GM06990 (cell line): ENCODE results near the gene ARL5C.

Experiments
- DNase-seq: peaks from one replicate; pipeline ENCODE4 v3.0.0-alpha.2; 2011; ENCODE audit not compliant: insufficient read length; ENCODE audit errors: extremely low read depth
- H3K27me3 ChIP-seq: replicated peaks from 2 replicates; pipeline ENCODE4 v1.6.0; 2011; ENCODE audit warnings: low read length; ENCODE audit not compliant: control insufficient read depth, insufficient read depth
- H3K36me3 ChIP-seq: 2 replicates; pipeline ENCODE4 v1.5.1; 2011; ENCODE audit warnings: low read length; ENCODE audit not compliant: control insufficient read depth, insufficient read depth
- H3K4me3 ChIP-seq: replicated peaks from 2 replicates; pipeline ENCODE4 v1.5.1; 2011; ENCODE audit warnings: low read depth, mild to moderate bottlenecking, control low read depth, low read length
- CTCF ChIP-seq: IDR thresholded peaks from 2 replicates; pipeline ENCODE4 v1.5.1; 2011; ENCODE audit warnings: low read length, control low read depth, mild to moderate bottlenecking, inconsistent platforms; ENCODE audit not compliant: insufficient read depth, poor library complexity, severe bottlenecking

ARL5C gene

DNA sequence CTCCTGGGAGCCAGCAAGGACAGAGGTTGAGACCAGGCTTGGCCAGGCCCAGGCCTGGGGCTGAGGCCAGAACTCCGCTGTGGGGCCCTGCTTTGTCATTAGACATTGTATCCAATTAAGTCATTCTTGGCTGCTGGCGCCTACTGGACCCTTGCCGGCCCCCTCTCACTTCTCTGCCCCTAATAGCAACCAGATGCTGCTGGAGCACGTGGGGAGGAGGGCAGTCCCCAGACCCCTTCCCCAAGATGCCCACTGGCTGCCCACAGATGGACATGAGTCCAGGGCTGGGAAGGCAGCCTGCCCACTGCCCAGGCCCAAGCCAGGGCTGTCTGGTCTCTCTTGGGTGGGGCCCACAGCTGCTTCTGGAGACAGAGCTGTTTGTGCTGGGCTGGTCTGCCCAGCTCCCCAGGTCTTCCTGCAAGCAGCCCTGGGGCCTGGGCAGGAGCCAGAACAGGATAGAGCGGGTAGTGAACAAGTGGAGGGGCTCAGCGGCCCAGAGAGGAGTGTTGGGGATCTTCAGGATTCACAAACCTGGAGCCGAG lies 22.3 kb downstream of the ARL5C start:
- Histone ChIP-seq H3K4me3 (no peak overlapping the region), H3K36me3 (no peaks in the 10 kb centered on the region), H3K27me3 (no peaks in the 10 kb centered on the region; the same call in 1 of the 2 replicates)
- TF ChIP-seq CTCF = no peak
- no peak for DNase-seq

GRCh38 chr17:39141915-39142664 lies 23.9 kb downstream of the ARL5C start:
- Histone ChIP-seq H3K27me3 (no peaks in the 10 kb centered on the region), H3K36me3 (no peaks in the 10 kb centered on the region), H3K4me3 (no peak overlapping the region)
- no peak for DNase-seq
- no peak for TF ChIP-seq CTCF

DNA sequence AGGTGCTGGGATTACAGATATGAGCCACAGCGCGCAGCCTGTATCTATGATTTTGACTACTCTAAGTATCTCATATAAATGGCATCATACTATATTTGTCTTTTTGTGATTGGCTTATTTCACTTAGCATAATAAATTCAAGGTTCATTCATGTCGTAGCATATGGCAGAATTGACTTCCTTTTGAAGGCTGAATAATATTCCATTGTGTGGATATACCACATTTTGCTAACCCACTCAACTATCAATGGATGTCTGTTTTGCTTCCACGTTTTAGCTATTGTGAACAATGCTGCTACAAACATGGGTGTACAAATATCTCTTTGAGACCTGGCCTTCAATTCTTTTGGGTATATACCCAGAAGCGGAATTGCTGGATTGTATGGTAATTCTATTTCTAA lies 24.7 kb downstream of the ARL5C start:
- no peaks in the 10 kb centered on the region for H3K27me3 ChIP-seq
- no peak for DNase-seq
- no peak overlapping the region for H3K4me3 ChIP-seq
- no peak for TF ChIP-seq CTCF
- H3K36me3 ChIP-seq = no peaks in the 10 kb centered on the region

GRCh38 chr17:39139561-39139960 lies 26.4 kb downstream of the ARL5C start:
- DNase-seq = no peak
- H3K36me3 ChIP-seq = no peaks in the 10 kb centered on the region

GRCh38 chr17:39139161-39139511 lies 26.8 kb downstream of the ARL5C start:
- DNase-seq = no peak
- Histone ChIP-seq H3K4me3 (no peak overlapping the region), H3K36me3 (no peaks in the 10 kb centered on the region), H3K27me3 (no peaks in the 10 kb centered on the region)
- TF ChIP-seq CTCF = no peak

More at GRCh38 chr17:39139561-39139960, 26.4 kb downstream of the ARL5C start:
- no peak overlapping the region for H3K4me3 ChIP-seq
- H3K27me3 ChIP-seq = no peaks in the 10 kb centered on the region
- no peak for TF ChIP-seq CTCF
